SK-N-MC (cell line): ENCODE results near the gene SLC4A7.

Source experiments
- DNase-seq: peaks from one replicate; pipeline ENCODE4 v3.0.0-alpha.2; 2011; ENCODE audit warnings: low read depth, low spot score
- H3K27ac ChIP-seq: fragments of 200-600 bp; sonication (generic); 2 replicates; pipeline ENCODE4 v1.5.1; 2016; ENCODE audit warnings: mixed run types
- H3K36me3 ChIP-seq: fragments of 200-600 bp; sonication (generic); 2 replicates; pipeline ENCODE4 v1.6.1; 2017; ENCODE audit warnings: antibody characterized with exemption, low read length, mixed read lengths; ENCODE audit not compliant: insufficient read depth
- H3K4me3 ChIP-seq: fragments of 200-600 bp; sonication (generic); 2 replicates; pipeline ENCODE4 v1.5.1; 2016
- H3K9ac ChIP-seq: fragments of 200-600 bp; sonication (generic); 2 replicates; pipeline ENCODE4 v1.8.0; 2017; ENCODE audit warnings: mixed run types, mixed read lengths; ENCODE audit not compliant: insufficient read length
- H3K9me3 ChIP-seq: fragments of 200-600 bp; sonication (generic); 2 replicates; pipeline ENCODE4 v1.6.1; 2017; ENCODE audit warnings: low read depth, mild to moderate bottlenecking, antibody characterized with exemption, low read length, moderate library complexity, mixed read lengths
- EZH2 ChIP-seq: fragments of 200-600 bp; sonication (generic); IDR thresholded peaks from one replicate; pipeline ENCODE4 v1.6.1; 2017; ENCODE audit warnings: antibody characterized with exemption
- FOXP2 ChIP-seq: optimal IDR thresholded peaks from 2 replicates; pipeline ENCODE3; 2011; ENCODE audit warnings: mild to moderate bottlenecking, moderate library complexity; ENCODE audit not compliant: insufficient read depth; ENCODE audit errors: extremely low read length, control extremely low read depth
- POLR2AphosphoS5 ChIP-seq: IDR thresholded peaks from 2 replicates; pipeline ENCODE4 v1.6.1; 2012; ENCODE audit warnings: mild to moderate bottlenecking, low read depth, low read length, borderline replicate concordance

SLC4A7 gene

GRCh38 chr3:27352047-27352446 is 132.1 kb downstream of the SLC4A7 start:
- DNase-seq, result no peak
- TF ChIP-seq EZH2 (no peak), FOXP2 (no peak), POLR2AphosphoS5 (no peak)
- Histone ChIP-seq H3K27ac (no peak overlapping the region), H3K9me3 (no peaks in the 10 kb centered on the region), H3K36me3 (no peaks in the 10 kb centered on the region), H3K9ac (no peak overlapping the region), H3K4me3 (no peak overlapping the region)

DNA sequence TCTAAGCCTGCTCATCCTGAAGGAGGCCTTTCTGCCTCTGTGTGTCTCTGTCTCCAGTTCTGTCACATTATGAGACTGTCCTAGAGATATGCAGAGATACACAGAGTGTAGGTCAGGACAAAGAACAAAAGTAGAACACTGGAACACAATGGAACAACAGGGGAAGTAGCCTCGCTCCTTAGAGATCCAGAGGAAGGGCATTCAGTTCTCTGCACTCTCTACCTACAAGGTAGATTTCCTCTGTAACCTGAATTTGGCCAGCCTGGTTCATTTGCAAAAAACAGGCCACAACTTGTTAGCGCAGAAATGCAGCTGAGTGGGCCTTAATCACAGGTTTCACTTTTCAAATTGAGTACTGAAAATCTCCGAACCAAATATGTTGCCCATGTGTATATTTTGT is 134.4 kb downstream of the SLC4A7 start:
- Histone ChIP-seq H3K27ac (no peak overlapping the region), H3K9ac (no peak overlapping the region), H3K4me3 (no peak overlapping the region), H3K9me3 (no peaks in the 10 kb centered on the region), H3K36me3 (no peaks in the 10 kb centered on the region)
- TF ChIP-seq EZH2 (no peak), FOXP2 (no peak), POLR2AphosphoS5 (no peak)
- DNase-seq, result no peak

- no peak for DNase-seq
- TF ChIP-seq FOXP2 (no peak), EZH2 (no peak), POLR2AphosphoS5 (no peak)
- no peak overlapping the region for H3K27ac ChIP-seq
- no peak overlapping the region for H3K4me3 ChIP-seq
- no peaks in the 10 kb centered on the region for H3K36me3 ChIP-seq
- no peak overlapping the region for H3K9ac ChIP-seq
- H3K9me3 ChIP-seq, result no peaks in the 10 kb centered on the region
These were observed 138.0 kb downstream of the SLC4A7 start for GRCh38 chr3:27345959-27346865.

GRCh38 chr3:27345493-27345892 is 138.7 kb downstream of the SLC4A7 start:
- no peaks in the 10 kb centered on the region for H3K36me3 ChIP-seq
- no peak for DNase-seq
- no peak overlapping the region for H3K4me3 ChIP-seq
- H3K9me3 ChIP-seq, result no peaks in the 10 kb centered on the region
- no peak overlapping the region for H3K27ac ChIP-seq
- no peak overlapping the region for H3K9ac ChIP-seq
- no peak for TF ChIP-seq EZH2

DNA sequence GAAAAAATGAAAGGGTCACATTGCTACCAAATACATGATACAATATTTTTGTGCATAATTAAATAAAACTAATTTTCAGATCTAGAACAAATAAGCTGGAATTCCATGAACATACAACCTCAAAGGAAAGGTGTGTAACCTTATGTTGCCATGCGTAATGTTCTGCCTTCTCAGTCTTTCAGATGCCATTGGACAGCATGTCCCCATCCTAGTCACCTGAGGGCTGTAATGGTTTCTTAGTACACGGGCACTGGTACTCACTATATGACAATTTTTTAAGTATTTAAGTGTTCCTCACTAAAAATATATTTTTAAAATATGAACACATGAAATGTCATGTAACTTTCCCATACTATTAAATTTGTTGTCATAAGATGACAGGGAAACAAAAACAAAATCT is 139.1 kb downstream of the SLC4A7 start:
- Histone ChIP-seq H3K4me3 (no peak overlapping the region), H3K9me3 (no peaks in the 10 kb centered on the region), H3K27ac (no peak overlapping the region), H3K36me3 (no peaks in the 10 kb centered on the region), H3K9ac (no peak overlapping the region)
- no peak for DNase-seq
- TF ChIP-seq EZH2, result no peak
- TF ChIP-seq FOXP2, result no peak
- TF ChIP-seq POLR2AphosphoS5, result no peak

- Histone ChIP-seq H3K4me3 (no peak overlapping the region), H3K36me3 (no peaks in the 10 kb centered on the region), H3K27ac (no peak overlapping the region), H3K9ac (no peak overlapping the region), H3K9me3 (no peaks in the 10 kb centered on the region)
- TF ChIP-seq EZH2 (no peak), FOXP2 (no peak), POLR2AphosphoS5 (no peak)
- no peak for DNase-seq
These were observed 140.0 kb downstream of the SLC4A7 start for GRCh38 chr3:27344192-27344591.

- no peak overlapping the region for H3K4me3 ChIP-seq
- no peaks in the 10 kb centered on the region for H3K36me3 ChIP-seq
- H3K27ac ChIP-seq, result no peak overlapping the region
- no peaks in the 10 kb centered on the region for H3K9me3 ChIP-seq
- no peak for DNase-seq
- H3K9ac ChIP-seq, result no peak overlapping the region
- no peak for TF ChIP-seq EZH2
- no peak for TF ChIP-seq FOXP2
- no peak for TF ChIP-seq POLR2AphosphoS5
These were observed 141.9 kb downstream of the SLC4A7 start for GRCh38 chr3:27342267-27342666.

DNA sequence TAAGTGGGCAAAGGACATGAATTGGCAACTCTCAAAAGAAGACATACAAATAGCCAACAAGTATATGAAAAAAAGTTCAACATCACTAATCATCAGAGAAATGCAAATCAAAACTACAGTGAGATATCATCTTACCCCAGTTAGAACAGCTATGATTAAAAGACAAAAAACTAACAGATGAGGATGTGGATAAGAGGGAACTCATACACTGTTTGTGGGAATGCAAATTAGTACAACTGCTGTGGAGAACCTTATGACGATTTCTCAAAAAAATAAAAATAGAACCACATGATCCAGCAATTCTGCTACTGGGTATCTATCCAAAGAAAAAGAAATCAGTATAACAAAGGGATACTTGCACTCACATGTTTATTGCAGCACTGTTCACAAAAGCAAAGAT is 143.7 kb downstream of the SLC4A7 start:
- no peak overlapping the region for H3K27ac ChIP-seq
- no peaks in the 10 kb centered on the region for H3K9me3 ChIP-seq
- DNase-seq, result no peak
- no peak overlapping the region for H3K4me3 ChIP-seq
- no peak overlapping the region for H3K9ac ChIP-seq
- TF ChIP-seq EZH2 (no peak), POLR2AphosphoS5 (no peak), FOXP2 (no peak)
- no peaks in the 10 kb centered on the region for H3K36me3 ChIP-seq

GRCh38 chr3:27335571-27335970 is 148.6 kb downstream of the SLC4A7 start:
- TF ChIP-seq FOXP2 (no peak), POLR2AphosphoS5 (no peak), EZH2 (no peak)
- Histone ChIP-seq H3K9me3 (no peaks in the 10 kb centered on the region), H3K36me3 (no peaks in the 10 kb centered on the region), H3K4me3 (no peak overlapping the region), H3K27ac (no peak overlapping the region), H3K9ac (no peak overlapping the region)
- no peak for DNase-seq
